AG10803 (cell line): Measurements from ENCODE around the gene EGFL7.
A peak's percentile ranks its signal among the peaks of the same experiment; 100 is the strongest.

Experiments used
- DNase-seq: peaks from one replicate; pipeline ENCODE4 v3.0.0; 2010; ENCODE audit warnings: low read depth
- H3K4me3 ChIP-seq: 2 replicates; pipeline ENCODE4 v1.5.1; 2011; ENCODE audit warnings: mild to moderate bottlenecking, low read length, control low read depth
- TF ChIP-seq, protein P1 (sequence below): conservative IDR thresholded peaks from 2 replicates; pipeline ENCODE4 v1.5.1; 2011; ENCODE audit warnings: mild to moderate bottlenecking, low read length, control low read depth, inconsistent platforms

EGFL7 gene

DNA sequence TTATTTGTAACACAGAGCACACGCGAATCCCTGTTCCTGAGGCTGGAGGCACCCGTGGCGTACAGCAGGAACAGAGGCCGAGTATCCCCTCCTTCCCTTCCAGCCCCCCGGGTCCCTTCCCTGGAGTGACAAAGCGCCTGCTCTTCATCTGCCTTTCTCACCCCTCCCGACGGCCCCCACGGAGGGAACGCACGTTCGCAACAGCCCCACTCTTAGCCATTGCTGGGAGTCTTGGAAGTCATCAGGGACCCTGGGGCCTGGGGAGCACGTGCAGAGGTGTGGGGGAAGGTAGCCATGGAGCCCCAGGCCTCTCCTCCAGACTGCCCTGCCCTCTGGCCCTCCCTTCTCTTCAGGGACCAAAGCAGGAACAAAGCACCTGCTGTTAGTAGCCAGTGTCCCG, 22.1 kb downstream of the EGFL7 start:
- no peak for DNase-seq
- TF ChIP-seq, protein P1, sequence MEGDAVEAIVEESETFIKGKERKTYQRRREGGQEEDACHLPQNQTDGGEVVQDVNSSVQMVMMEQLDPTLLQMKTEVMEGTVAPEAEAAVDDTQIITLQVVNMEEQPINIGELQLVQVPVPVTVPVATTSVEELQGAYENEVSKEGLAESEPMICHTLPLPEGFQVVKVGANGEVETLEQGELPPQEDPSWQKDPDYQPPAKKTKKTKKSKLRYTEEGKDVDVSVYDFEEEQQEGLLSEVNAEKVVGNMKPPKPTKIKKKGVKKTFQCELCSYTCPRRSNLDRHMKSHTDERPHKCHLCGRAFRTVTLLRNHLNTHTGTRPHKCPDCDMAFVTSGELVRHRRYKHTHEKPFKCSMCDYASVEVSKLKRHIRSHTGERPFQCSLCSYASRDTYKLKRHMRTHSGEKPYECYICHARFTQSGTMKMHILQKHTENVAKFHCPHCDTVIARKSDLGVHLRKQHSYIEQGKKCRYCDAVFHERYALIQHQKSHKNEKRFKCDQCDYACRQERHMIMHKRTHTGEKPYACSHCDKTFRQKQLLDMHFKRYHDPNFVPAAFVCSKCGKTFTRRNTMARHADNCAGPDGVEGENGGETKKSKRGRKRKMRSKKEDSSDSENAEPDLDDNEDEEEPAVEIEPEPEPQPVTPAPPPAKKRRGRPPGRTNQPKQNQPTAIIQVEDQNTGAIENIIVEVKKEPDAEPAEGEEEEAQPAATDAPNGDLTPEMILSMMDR: no peak
- H3K4me3 ChIP-seq: no peak overlapping the region

DNA sequence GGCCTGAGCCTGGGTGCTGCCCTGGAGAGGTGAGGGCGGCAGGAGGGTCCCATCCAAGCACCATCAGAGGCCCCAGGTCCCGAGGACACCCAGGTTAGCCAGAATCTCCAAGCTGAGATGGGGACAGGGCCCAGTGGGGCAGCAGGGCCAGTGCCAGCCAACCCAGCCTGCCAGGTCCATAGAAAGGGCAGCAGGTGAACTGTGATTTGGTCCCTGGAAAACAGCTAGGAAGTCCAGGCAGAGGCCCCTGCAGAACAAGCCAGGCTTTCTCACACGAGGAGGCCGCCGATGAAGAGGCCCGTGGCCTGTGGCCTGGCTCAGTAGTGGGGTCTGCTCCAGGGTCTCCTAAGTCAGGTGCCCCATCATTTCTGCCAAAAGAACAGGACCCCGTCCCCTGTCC, 22.5 kb downstream of the EGFL7 start:
- no peak overlapping the region for H3K4me3 ChIP-seq
- no peak for DNase-seq
- TF ChIP-seq, protein P1: no peak

DNA sequence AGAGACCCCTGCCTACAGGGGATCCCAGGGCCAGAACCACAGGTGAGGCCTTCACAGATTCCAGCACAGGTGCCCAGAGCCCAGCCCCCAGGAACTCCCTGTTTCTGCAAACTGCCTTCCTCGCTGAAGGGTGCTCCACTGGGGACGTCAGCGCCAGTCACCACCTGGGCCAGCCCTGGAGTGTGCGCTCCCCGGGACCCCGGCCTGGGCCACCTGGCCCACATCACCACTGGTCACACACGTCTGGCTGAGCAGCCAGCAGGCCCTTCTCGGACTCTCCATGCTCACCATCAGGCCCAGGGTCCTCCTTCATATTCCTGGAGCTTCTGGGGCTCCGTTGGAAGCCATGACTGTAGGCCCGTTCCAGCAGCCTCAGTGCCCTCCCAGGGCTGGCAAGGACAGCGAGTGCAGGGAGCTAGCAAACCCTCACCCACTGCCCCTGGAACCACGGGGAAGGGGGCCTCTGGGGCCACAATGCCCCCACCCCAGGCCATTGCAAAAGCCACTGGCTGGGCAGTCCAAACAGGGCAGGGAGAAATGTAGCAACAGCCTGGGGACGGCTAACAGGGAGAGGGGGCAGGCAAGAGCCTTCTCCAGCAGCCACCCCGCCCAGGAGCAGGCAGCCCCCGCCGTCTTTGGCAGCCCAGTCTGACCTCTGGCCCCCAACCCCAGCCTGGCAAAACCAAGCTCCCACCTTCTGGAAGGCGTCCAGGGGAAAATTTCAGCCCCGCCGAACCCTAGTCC, 23.2 kb downstream of the EGFL7 start:
- peak; percentile 20 for DNase-seq
- peak overlapping the region; percentile 76 for H3K4me3 ChIP-seq
- TF ChIP-seq, protein P1: peak; percentile 22; the same call in 1 of the 2 replicates

DNA sequence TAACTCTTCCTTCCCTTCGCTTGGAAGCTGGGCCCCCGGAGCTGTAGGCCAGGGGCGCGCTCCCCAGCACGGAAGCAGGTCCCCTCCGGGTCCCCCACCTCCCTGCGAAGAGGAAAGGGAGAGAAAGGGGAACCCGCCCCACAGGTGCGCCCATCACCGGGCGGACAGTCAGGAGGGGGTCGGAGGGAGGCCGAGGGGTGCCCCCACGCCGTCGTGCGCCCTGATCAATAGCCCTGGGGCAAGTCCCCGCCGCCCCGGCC, 23.7 kb downstream of the EGFL7 start:
- TF ChIP-seq, protein P1: no peak
- no peak for DNase-seq
- peak overlapping the region; percentile 76 for H3K4me3 ChIP-seq

DNA sequence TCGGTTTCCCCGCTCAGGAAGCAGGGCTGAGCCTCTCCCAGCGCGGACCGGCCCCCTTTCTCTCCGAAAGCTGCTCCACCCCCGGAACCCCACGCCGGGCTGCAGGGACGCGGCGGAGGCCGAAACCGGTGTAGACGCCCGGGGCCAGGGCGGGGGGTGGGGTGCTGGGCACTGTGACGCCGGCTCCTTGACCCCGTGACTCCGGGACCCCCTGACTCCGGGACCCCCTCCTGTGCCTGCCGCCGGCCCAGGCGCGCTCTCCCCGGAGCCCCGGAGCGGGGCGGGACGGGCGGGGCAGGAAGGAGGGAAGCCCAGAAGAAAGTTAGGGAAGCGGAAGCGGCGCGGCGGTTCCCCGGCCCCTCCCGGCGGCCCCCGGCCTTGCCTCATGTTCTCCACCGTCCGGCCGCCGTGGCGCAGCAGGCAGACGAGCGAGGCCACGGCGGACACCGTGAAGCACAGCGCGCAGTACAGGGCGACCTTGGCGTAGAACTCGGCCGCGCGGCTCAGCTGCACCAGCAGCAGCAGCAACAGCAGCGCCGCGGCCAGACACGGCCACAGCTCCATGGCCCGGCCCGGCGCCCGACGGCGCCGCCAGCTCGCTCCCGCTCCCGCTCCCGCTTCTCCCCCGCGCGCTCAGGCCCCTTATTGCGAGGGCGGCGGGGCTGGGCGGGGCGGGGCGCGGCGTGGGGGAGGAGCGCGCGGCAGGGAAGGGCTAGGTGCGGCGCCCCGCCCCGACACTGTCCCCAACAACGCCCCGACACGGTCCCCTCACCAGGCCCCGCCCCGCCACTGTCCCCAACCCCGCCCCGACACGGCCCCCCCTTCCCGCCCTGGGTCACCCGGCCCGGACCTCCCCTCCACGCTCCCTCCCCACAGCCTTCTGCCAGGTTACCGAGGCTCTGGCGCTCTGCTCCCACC, 24.3 kb downstream of the EGFL7 start, which contains the start of gene AGPAT2:
TSS of gene AGPAT2 (minus strand) at position 664 of the 918 bp plus-strand sequence. CDS start at position 564, 100 bp downstream.
- peak within 1 kb of the TSS; percentile 76 for H3K4me3 ChIP-seq
- peak; percentile 47 for DNase-seq
- TF ChIP-seq, protein P1: no peak

DNA sequence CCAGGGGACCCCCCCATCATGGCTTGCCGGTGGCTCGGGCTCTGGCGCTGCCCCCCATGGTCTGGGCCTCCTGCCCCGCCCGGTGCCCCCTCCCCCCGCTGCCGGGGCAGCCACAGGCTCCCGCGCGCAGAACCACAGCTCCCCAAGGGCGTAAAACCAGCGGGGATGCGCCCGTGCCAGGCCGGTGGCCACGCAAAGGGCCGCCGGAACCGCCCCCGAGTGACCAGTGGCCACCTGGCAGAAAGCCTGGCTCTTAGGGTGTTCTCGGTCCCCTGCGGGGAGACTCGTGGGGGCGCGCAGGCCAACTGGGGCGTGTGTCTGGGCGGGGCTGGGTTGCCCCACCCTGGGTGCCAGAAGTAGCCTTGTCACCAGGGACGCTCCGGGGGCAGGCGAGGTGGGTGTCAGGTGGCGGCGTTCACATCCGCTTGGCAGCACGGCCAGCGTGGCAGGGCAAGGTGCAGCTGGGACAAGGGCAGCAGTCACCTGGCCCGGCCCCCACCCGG, 25.1 kb downstream of the EGFL7 start:
- no peak for DNase-seq
- H3K4me3 ChIP-seq: no peak overlapping the region
- TF ChIP-seq, protein P1: no peak
